Measurements from ENCODE around the gene BCAR3.

The BCAR3 gene

DNA sequence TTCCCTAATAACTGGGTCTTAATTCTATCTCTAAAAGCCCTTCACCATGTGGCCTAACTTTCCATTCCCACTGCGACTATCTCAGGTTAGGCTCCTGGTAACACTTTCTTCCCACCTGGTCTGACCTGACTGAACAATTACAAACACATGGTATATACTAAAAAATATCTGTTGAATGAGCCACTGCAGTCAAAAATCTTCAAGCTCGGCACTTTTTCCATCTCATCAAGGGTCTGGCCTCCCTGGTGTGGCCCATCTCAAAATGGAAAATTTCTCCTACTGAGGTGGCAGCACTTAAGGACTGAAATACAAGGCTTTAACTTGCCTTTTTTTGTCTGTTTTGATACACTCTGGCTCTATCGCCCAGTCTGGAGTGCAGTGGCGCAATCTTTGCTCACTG is 48.3 kb downstream of the BCAR3 start:
- DNase-seq: no peak

DNA sequence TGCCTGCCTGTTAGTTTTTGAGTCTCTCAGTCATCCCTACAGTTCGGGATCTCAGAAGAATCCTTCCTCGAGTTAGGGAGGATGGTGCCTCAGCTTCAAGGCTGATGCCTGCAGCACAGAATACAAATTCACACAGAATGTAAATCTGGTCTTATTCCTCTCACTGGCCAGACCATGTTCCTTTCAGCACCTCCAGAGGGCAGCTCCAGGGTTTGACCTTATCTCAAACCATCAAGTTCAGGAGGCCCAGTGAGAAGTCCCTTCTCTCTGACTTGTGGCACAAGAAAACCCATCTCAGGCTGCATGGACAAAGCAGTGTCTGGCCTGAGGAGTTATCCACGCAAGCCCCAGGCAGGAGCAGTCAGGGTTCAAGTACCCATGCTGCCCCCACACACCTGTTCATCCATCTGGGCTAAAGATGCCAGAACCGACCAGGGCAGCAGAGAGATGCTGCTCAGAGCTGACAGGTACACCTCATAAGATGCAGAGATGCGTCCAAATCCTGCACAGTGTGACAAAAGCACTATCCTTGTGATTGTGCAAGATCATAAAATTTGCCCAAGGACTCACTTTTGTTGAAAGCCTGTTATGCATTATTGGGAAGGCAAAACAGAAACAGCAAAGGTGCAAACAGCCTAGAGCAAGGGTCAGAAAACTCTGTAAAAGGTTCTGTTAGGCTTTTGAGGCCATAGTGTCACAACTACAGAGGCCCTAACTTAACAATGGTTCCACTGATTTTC is 49.8 kb downstream of the BCAR3 start:
- DNase-seq: peak; percentile 60

DNA sequence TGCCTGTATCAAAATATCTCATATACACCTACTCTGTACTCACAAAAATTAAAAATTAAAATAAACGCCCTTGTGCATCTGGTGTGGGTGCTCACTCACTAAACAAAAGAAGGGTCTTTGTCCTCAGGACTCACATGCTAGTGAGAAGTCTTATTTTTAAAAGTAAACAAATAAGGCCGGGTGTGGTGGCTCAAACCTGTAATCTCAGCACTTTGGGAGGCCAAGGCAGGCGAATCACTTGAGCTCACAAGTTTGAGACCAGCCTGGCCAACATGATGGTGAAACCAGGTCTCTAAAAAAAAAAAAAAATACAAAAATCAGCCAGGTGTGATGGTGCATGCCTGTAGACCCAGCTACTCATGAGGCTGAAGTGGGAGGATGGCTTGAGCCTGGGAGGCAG is 51.5 kb downstream of the BCAR3 start:
- no peak for DNase-seq

DNA sequence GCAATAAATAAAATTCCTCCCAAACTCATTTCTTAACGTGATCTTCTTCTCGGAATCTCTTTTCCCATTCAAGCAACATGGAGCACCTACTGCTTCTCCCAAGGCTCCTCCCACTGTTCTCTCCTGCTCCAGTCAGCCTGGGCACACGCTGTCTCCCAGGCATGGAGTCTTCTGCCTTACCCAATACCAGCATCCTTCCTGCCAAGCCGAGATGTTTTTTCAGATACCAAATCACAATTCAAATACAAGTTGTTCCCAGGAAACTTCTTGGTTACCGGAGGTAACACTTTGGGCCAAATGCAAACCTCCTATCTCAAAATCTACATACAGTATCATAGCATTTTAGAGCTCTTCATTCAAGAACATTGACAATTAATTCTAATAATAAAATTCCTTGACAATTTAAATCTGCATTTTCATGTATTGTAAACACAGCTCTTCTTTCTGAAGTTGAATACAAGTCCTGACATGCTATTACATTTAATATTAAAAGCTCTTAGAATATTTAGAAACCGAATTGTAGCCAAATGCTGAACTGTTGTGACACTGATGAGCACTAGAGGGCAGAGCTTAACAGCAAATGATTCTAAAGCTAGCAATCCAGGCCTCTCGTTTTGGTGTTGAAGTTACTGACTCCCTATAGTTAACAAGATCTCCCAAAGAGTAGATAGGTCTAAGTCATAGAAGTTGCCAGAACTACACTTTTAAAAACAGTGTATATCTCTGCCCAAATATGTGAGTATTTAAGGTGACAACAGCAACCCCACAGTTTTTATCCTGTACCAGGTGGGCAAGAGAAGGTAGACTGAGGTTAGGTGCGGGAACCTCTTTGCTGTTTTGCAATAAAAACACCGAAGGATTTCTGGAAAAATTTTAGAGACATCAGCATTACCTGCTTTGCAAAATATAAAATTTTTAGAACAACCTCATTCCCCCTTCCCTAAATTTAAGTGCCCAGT is 52.3 kb downstream of the BCAR3 start:
- peak; percentile 90 for DNase-seq

DNA sequence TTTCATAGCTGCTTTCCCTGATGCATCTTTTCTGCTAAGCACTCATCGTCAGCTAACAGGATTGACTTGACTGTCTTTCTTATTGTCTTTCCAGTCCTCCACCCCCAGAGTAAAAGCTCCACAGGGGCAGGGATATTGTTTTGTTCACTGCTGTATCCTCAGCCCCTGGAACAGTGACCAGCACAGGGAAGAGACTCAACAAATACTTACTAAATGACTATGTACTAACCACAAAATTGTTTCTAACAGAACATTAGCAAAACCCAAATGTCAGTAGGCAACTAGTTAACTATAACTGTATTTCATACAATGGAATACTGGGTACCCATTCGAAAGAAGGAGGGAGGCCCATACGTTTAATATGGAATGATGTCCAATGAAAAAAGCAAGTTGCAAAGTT is 53.0 kb downstream of the BCAR3 start:
- DNase-seq: no peak

DNA sequence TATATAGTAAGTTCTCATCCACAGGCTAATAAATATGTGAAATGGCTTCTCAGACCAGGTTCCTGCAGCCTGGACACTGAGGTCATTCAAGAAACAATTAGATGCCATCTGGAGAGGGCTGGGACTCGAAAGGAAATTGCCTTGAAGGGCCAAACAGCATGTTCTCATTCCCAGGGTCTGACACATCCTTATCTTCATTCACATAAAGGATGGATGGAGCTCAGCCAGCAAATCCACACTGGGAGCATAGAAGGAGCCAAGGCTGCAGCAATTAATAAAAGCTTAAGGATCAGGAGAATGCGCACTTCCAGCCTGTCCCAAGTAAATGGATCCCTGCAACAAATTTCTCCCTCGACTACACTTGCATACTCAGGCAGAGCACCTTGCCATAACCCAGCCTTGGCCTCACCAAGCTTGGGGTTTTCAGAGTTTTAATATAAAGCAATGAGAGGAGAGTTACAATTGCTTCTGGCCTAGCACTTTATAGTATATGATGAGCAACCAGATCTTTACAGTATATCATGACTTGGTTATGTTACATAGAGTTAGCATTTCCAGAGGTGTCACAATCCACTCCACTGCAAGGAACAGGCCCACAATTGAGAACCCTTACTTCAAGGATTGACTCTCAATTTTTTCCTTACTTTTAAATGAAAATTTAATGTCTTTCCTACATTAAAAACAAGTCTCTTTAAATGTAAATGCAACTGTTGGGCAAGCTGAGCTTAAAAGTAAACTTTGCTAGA is 55.9 kb downstream of the BCAR3 start:
- DNase-seq: no peak

DNA sequence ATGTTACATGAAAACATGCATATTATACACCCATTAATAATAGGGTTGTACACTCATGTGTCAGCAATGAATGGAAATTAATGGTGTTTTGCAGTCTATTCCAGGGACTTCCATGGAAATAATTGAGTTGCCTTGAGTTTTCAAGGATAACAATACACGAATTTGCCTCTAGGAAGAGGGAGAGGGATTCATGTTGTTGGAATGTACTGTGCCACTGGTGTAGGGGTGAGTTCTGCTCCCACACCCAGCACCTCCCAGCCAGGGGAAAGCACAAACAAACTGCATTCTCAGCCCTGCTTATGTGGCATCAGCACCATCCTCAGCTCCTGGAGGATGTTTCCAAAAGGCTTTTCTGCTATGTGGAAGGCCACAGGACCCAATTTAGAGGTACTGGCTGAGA is 57.8 kb downstream of the BCAR3 start:
- no peak for DNase-seq

DNA sequence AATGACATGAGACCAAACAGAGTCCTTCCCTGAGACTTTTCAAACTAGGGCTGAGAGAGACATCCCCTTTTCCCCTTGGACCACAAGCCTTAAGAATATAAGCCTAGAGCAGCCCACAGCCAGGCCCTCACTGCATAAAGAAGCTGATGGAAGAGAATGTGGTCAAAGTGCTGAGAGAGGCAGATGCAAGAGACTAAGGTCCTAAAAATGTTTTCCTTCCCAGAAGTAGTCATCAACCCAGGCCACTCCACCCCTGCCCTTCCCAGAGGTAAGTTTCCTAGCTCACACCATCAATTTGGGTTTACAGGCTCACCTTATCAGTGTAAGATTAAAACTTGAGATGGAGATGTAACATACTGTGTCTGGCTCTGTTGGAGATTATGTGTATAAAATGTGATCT is 58.2 kb downstream of the BCAR3 start:
- peak; percentile 37 for DNase-seq

DNA sequence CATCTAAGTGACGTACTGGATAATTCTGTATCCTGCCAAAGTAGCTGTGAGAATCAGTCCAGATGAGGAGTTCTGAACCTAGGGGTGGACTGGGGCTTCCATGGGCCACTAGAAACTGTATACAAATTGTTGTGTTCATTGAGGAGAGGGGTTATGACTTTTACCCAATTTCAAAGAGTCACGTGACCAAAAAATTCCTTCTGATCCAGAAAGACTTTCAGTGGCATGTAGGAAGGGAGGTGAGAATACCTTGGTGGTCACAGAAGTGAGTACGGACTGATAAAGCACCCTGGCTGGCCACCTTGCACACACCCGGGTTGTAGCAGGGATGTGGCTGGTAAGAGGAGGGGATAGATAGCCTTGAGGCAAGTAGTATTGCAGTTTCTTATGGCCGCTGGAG is 60.4 kb downstream of the BCAR3 start:
- no peak for DNase-seq

DNA sequence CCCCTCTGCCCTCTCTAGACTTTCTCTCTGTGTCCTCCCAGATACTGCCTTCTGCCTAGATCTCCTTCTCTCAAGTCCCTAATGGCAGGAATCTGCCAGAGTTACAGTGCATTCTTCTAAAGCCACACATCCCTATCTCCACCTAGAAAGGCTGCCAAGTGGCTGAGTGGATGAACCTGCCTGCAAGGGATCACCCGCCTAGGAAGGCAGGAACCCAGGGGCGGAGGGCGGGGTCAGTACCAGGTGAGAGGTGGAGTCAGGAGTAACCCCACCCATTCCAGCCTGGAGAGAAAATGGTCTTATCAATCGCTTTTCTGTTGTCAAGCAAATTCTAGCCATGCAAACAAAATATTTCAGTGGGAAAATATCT is 60.8 kb downstream of the BCAR3 start:
- peak; percentile 59 for DNase-seq

DNA sequence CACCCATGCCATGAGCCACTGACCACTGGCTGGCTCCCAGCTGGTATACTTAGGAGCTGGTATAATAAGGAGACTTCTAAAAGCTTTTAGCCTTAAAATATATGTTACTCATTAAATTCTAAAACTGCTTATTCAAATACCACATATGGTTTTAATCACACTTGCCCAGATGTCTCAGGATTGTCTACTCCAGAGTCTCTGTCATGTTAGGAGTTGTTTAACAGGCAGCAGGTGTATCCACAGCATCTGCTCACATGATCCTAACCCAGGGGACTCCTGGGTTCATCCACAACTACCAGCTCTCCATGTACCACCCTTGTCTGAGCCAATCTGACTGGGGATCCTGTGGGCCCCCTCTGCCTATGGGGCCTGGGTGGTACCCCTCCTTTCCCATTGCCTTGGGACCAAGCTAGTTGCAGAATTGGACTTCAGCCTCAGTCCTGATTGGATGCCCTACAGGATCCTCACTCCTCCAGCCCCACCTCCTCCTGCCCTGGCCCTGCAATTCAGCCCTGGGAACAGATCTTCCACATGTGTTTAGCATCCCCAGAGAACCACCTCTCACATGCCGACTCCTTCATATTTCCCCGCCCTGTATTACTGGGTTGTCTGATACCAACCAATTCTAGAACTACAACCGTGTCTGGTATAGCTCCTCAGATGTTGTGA is 61.3 kb downstream of the BCAR3 start:
- peak; percentile 50 for DNase-seq

DNA sequence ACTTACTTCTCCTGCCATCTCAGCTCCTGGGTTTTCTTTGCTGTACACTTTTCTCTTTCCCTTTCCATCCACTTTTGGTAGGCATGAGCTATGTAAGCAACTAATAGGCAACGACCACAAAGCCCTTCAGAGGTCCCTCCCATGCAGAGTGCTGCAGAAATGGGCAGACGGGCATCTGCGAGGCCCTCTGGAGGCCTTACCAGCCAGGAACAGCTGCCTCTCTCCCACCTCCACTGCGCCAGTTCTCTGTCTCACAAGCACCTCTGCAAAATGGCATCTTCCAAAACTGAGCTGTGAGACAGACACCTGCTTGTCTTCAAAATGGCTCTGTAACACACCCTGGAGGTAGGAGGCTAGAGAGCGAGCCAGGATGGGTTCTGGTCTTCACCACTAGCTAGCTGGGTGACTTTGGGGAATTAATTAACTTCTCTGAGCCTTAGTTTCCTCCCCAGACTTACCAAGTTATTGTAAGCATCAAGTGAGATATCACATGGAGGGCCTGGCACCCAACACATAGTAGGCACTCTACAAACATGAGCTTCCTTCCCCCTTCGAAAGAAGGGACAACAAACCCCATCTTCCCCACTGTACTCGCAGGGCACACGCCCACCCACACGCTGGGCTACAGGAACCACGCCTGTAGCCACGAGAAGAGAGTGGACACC is 62.0 kb downstream of the BCAR3 start:
- peak; percentile 77 for DNase-seq

DNA sequence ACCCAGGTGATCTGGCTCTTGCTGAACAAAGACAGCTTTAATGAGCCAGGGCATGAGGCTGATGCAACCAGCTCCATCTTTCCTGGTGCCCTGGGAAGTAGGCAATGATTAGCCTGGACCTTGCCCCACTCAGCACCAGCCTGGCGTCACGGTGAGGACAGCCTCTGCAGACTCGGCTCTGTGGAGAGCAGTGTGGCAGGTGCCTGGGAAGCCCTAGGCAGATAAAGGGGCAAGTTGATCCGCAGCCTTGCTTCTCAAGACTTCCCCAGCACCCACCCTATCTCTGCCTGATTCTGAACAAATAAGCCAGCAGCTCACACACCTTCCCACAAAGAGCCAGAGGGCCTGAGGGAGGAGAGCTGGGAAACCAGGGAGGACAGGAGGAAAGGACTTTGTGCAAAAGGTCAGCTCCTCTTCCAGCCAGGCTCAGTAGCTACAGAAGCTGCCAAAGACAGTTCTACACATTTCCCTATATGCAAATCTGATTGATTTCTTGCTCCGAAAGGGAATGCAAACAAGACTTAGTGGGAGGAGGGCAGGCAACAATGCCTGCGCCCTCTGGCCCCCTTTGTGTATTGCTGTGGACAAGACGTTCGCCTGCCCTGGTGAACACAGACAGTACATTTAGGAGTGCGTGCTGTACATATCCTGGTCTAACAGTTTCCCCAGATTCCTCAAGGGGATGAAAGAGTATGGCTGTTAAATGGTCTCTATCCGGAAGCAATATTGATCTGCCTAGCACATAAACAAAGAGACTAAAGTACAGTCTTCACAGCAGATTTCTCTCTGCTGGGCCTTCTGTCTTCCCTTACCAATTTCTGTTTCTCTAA is 63.8 kb downstream of the BCAR3 start:
- peak; percentile 94 for DNase-seq

DNA sequence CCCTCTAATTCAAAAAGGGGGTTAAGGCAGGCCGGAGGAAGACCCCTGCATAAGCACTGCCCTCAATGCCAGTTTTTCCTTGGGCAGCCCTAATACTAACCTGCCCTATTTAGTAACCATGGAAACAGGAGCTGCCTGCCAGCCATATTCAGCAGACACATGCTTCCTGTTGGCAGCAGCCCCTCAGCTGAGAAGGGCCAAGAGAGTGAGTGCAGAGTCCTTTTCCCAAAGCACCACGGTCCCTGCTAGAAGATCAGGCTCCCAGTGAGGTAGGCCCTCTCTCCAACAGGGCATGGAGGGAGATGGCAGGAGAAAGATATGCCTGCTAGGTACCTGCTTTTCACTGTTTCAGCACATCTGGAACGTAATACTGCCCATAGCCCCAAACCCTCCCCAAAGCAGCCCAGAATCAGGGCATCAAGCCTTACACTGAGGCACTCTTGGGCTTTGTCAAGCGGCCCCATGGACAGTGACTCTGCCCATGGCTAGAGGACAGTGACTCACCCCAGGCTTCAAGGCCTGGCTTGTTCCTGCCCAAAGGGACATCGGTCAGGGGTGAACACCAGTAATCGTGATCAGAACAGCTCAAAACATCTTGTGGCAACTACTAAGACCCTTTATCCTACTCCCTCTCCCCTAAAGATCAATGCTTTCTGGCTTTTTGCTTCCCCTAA is 64.5 kb downstream of the BCAR3 start:
- peak; percentile 92 for DNase-seq

DNA sequence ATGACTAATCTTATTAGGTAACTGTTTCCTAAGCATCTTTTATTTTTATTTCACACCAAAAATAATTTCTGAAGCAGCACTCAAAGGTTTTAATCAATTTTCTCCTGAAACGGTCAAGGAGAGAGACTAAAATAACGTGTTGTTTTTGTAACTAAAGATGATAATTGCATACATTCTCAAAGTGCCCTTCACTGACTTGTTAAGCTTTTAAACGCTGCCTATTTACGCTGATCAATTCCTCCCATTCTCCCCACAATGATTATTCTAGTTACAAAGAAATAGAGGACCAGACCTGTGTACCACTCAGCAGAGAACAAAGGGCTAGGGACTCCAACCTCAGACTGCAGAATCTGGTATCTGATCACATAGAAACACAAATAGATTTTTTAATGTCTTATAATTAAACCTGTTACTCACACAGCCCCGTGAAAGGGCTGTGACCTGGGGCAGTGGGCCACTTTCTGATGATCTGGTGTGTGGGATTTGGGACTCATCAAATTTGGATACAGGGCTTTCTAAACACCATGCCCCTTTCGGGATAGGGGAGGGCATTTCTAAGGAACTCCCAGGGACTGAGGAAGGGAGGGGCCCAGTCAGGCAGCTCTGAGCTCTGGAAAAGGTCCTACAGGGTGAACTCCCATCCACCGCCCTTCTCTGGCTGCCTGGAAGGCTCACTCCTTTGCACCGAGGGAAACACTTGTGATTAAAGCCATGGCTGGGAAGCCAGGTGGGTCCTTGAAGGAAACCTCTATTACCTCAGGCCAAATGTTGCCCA is 65.2 kb downstream of the BCAR3 start:
- DNase-seq: peak; percentile 77

DNA sequence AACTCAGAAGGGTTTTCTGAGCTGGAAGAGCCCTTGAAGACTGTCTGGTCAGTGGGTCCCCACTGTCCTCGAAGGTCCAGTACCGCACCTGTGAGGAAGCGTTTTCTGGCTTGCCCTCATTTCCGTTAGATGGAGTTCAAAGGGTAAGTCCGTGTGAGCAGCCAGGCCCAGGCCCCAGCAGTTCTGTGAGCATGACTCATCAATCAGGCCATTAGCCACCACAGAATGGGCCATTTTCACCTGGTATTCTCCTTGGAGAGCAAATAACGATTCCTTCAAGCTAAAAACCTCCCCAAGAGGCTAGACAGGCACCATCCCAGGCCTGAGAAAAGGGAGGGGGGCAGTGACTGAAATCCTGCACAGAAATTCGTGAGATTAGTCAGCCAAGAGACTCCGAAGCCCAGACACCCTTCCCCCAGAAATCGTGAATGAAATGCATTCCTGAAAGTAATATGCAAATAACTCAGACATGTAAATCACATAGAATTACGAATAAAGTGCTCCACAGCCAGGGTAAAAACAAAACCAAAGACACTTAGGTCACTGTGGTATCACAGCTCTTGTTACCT is 66.0 kb downstream of the BCAR3 start:
- peak; percentile 86 for DNase-seq

DNA sequence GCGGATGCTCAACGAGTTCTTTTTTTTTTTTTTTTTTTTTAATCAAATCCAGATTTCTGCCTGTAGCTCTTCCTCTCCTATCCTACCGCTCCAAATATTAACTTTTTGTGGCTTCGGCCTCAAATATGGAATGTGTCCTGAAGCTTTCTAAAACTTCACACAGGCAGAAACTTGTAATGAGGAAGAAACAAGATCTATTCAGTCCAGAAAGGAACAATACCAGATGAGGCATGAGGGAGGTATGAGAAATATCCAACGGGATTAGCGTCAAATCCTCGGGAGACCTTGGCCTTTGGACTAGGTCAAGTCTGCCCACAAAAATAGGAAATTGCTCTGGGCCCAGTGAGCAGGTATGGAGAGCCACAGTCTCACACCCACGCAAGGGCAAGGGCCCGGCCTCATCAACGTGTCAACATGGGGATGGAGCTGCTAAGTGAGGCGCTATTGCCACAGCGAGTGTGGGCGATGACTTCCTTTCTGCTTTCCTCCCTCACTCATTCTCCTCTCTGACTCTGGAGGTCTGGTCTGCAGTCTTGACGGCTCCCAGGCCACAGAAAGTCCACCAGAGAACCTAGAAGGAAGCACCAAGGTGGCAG is 66.6 kb downstream of the BCAR3 start:
- DNase-seq: peak; percentile 61

DNA sequence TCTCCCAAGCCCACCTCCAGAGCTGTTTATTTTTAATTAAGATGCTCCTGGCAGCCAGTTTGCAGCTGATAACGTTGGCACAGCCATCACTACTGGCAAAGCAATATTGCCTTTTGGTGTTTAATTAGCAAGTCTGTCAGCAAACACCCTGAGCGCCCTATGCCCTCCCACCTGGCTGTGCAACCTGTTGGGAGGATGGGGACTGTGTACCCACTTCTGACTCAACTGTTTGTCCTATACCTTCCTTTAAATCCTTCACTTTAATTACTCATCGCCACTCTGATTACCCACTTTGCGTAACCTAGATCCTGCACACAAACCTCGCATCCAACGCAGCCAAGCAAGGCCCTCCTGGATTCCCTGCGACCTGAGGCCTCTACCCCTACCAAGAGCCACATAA is 67.1 kb downstream of the BCAR3 start:
- peak; percentile 97 for DNase-seq

DNA sequence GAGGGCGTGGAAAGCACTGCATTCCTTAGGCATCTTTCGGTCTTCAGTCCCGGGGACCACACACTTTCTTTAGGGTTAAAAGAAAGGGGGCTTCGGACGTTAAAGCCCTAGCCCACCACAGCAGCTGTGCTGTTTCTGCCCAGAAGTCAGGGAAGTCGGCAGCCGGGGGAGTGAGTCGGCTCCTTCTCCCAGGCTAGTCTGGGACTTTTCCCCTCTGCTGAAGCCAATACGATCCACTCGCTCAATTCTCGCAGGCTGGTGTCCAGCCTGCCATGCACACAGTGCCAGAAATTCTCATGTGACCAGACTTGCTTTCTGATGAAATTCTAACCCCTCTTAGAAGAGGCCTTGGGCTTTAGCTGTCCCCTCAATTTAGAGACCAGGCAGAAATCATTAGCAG is 67.7 kb downstream of the BCAR3 start:
- DNase-seq: peak; percentile 85
